Measurements from ENCODE around the gene ZNF503.

ZNF503 gene

DNA sequence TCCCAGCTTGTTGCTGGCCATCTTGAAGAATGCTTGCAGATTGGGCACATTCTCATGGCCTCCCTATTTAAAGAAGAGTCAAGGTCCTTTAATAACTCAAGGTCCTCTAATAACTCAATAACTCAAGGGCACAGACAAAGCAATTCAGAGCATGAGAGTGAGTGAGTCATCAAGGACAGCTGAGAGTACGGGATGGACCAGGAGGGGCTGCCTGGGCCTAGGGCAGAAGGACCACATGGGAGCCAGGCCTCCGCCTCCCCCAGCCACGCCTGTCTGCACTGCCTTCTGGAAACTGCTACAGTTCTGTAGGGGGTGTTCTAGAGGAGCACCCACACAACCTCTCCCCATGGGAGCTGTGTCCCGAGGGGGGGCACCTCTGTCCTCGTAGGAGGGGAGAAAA is 48.9 kb downstream of the ZNF503 start:
- DNase-seq (ENCODE audit: low spot score): no peak

- no peak for DNase-seq (ENCODE audit: low spot score)
Measured at GRCh38 chr10:75351637-75352036, 49.9 kb downstream of the ZNF503 start.

- no peak for DNase-seq (ENCODE audit: low spot score)
Measured at GRCh38 chr10:75350791-75351190, 50.8 kb downstream of the ZNF503 start.

Measured in D341Med (cell line).